ENCODE data around the gene ANKS1A. TPM values are rescaled to one million over a fixed set of nuclear protein-coding genes. Genes with fewer than 3 reads are reported as not detected.
A peak's percentile ranks its signal among the peaks of the same experiment; 100 is the strongest.

Gene ANKS1A
- total RNA-seq, 3 donors from 2014 or later: 30.0 to 62.4 (median 33.3) TPM

DNA sequence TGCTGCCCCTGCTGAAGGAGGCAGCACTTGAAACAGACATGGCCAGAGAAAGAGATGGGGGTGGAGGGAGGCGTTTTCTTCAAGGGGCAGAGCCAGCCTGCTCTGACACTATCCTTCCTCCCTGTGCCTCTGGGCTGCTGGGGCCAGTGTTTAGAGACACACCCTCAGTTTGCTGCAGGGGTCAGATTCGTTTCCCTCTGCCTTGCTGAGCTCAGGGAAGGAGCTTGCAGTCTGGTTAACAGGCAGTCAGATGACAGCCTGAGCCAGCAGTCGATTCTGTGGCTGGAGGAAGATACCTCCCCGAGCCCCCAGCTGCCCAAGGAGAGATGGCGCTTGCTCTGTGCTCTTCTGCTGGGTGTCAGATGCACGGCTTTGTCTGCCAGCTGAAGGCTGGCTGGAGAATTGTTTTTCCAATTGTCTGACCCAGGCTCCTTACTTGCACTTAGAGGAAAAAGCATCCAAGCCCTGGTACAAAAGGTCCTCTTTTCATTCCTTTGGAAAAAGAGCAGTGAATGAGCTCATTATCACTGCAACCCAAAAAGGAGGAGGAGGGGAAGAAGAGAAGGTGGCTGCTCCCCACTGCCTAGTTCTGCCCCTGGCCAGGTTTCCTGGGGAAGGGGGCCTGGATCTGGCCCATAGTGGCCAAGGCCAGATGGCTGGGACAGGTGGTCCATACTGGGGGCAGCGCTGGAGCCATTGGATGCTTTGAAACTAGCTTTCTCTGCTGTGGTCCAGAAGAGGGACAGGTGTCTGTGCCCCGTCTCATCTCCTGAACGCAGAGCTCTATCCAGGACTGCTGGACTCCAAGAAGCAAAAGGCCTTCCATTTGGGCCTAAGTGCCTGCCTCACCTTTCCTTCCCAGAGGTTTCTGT, 163.9 kb downstream of the ANKS1A start:
- TF ChIP-seq, protein P1, sequence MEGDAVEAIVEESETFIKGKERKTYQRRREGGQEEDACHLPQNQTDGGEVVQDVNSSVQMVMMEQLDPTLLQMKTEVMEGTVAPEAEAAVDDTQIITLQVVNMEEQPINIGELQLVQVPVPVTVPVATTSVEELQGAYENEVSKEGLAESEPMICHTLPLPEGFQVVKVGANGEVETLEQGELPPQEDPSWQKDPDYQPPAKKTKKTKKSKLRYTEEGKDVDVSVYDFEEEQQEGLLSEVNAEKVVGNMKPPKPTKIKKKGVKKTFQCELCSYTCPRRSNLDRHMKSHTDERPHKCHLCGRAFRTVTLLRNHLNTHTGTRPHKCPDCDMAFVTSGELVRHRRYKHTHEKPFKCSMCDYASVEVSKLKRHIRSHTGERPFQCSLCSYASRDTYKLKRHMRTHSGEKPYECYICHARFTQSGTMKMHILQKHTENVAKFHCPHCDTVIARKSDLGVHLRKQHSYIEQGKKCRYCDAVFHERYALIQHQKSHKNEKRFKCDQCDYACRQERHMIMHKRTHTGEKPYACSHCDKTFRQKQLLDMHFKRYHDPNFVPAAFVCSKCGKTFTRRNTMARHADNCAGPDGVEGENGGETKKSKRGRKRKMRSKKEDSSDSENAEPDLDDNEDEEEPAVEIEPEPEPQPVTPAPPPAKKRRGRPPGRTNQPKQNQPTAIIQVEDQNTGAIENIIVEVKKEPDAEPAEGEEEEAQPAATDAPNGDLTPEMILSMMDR (IDR thresholded peaks at IDR 0.05): no peak
- H3K9me3 ChIP-seq: no peaks in the 10 kb centered on the region
- intact Hi-C loops (cut with DNase I, micrococcal nuclease): no loop called here
- peak; percentile 49 for ATAC-seq
- H3K36me3 ChIP-seq (ENCODE audit: low read depth): no peaks in the 10 kb centered on the region
- H3K4me1 ChIP-seq (ENCODE audit: low read depth): peaks cover 11% of the 10 kb centered on the region
- H3K4me3 ChIP-seq: no peak overlapping the region
- peak in 1 of 3 donors; percentile 44 for DNase-seq

DNA sequence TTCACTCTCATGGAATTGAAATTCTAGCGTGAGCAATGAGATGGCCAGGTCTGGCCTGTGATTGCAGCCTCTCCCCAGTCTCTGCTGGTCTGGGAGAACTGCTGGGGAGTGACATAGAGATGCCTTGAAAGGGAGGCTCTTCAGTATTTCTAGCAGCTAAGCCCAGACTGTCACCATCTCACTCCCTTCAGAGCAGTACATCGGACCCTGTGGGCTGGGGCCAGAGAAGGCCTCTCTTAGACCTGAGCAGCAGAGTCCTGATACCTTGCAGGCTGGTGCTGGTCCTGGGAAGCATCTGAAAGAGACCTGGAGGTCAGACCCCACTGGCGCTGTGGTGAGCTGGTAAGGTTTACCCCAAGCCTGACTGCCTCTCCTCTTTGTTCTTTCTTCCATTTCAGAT, 164.6 kb downstream of the ANKS1A start:
- ATAC-seq (no peak), DNase-seq (no peak)
- no peaks in the 10 kb centered on the region for H3K9me3 ChIP-seq
- TF ChIP-seq, protein P1 (IDR thresholded peaks at IDR 0.05): no peak
- intact Hi-C loops (cut with DNase I, micrococcal nuclease): no loop called here
- no peaks in the 10 kb centered on the region for H3K36me3 ChIP-seq (ENCODE audit: low read depth)
- peaks cover 11% of the 10 kb centered on the region for H3K4me1 ChIP-seq (ENCODE audit: low read depth)
- no peak overlapping the region for H3K4me3 ChIP-seq

DNA sequence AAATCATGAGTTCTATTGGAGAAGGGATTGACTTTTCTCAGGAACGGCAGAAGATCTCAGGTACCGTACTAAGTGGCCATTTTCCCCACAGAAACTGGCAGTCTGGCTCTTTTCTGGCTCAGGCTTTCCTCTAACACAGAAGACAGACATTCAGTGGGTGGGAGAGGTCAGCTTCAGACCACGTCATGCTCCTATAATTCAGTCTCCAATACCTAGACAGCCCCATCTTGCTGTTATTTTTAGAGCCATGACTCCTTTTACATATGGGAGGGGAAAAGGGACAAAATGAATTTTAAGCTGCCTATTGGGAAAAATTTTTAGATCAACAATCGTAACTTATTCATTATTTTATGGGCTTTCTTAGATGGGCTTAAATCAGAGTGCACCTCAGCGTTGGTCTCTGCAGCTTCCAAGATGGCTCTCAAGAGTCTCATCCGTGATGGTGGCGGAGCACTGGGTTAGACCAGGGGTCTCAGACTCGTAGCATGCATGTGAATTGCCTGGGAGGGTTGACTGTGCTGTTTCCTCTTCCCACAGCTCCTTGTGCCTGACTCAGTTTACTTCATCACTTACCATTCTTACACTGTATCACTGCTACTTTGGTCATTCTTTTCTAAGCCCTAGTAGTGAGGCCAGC, 165.2 kb downstream of the ANKS1A start:
- no peak for ATAC-seq
- H3K9me3 ChIP-seq: no peaks in the 10 kb centered on the region
- intact Hi-C loops (cut with DNase I, micrococcal nuclease): no loop called here
- H3K4me3 ChIP-seq: no peak overlapping the region
- DNase-seq: no peak
- TF ChIP-seq, protein P1 (IDR thresholded peaks at IDR 0.05): no peak
- H3K4me1 ChIP-seq (ENCODE audit: low read depth): peaks cover 11% of the 10 kb centered on the region
- H3K36me3 ChIP-seq (ENCODE audit: low read depth): no peaks in the 10 kb centered on the region

DNA sequence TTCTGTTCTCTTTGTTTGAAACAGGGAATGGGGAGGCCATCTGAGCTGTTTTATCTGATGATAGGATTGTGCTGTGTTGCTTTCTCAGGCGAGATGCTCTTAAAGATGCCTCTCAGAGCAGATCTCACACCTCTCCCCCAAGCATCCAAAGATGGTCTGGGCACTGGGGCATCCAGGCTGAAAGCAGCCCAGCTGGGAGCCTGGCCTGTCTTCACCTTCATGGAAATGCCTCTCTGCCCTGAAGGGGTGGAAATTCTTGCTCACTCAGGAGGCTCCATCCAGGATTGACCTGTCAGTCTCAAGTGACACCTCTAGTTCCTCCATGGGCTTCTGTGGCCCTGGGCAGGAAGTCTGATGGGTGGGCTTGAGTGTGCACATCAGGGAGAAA, 165.7 kb downstream of the ANKS1A start:
- DNase-seq: no peak
- no peaks in the 10 kb centered on the region for H3K36me3 ChIP-seq (ENCODE audit: low read depth)

DNA sequence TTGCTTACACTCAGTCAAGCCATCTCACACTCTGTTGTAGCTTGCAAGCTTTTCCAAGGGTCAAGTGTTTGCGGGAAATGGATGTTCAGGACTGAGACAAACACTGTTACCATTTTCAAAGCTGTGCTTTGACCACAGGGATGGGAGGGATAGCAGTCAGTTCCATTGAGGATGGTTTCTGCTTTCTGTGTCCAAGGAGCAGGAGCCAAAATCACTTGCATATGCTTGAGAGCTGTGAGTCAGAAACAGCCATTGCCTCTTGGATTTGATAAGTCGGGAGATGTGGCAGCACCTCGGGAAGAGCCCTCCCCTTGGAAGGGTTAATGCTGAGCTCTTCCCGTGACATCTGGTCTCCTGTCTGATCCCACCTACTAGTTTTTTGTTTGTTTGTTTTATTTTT, 166.8 kb downstream of the ANKS1A start:
- H3K4me1 ChIP-seq (ENCODE audit: low read depth): peaks cover 3% of the 10 kb centered on the region
- no peak for ATAC-seq
- TF ChIP-seq, protein P1 (IDR thresholded peaks at IDR 0.05): no peak
- DNase-seq: no peak
- H3K9me3 ChIP-seq: no peaks in the 10 kb centered on the region
- H3K36me3 ChIP-seq (ENCODE audit: low read depth): no peaks in the 10 kb centered on the region
- intact Hi-C loops (cut with DNase I, micrococcal nuclease): no loop called here
- H3K4me3 ChIP-seq: no peak overlapping the region

More for the DNA sequence above, 165.7 kb downstream of the ANKS1A start:
- Histone ChIP-seq H3K4me3 (no peak overlapping the region), H3K4me1 (ENCODE audit: low read depth) (peaks cover 11% of the 10 kb centered on the region), H3K9me3 (no peaks in the 10 kb centered on the region)
- intact Hi-C loops (cut with DNase I, micrococcal nuclease): no loop called here
- TF ChIP-seq, protein P1 (IDR thresholded peaks at IDR 0.05): no peak
- ATAC-seq: no peak

Data from mucosa of descending colon (tissue), 3 donors.